ENCODE results near the gene MAPK4. TPM values are rescaled to one million over a fixed set of nuclear protein-coding genes. Genes with fewer than 3 reads are reported as not detected.

Gene MAPK4
- total RNA-seq, 2 donors from 2014 or later = 2.0 to 3.8 TPM

DNA sequence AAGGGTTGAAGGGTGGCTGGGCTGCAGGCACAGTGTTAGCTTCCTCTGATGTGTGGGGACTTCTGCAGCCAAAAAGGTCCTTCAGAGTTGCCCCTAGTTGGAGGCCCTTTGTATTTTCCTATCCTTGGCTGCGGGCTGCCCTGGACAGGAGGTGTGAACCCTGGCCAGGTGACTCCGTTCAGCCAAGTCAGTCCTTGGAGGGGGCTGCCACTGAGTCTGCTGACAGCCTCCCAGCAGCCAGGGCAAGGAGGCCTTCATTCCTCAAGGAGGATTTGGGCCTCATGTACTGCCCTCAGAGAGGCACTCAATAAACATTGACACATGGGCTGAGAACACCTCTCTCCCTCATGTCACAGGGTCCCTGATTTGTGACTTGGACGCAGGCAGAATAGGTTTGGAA lies 62.4 kb downstream of the MAPK4 start:
- peaks cover 9% of the 10 kb centered on the region for H3K27me3 Mint-ChIP-seq (ENCODE audit: insufficient read depth)
- Histone ChIP-seq H3K36me3 (ENCODE audit: control insufficient read depth, insufficient read depth, low read length) (no peaks in the 10 kb centered on the region), H3K9me3 (ENCODE audit: control insufficient read depth, low read length) (no peaks in the 10 kb centered on the region), H3K27ac (ENCODE audit: low read depth, low read length) (no peak overlapping the region), H3K9ac (ENCODE audit: extremely low read depth, low read length, poor library complexity, severe bottlenecking) (no peak overlapping the region), H3K4me1 (ENCODE audit: control insufficient read depth, insufficient read depth, low read length) (no peaks in the 10 kb centered on the region), H3K27me3 (ENCODE audit: control insufficient read depth, insufficient read depth, low read length, poor library complexity, severe bottlenecking) (no peaks in the 10 kb centered on the region), H3K4me3 (ENCODE audit: low read length) (no peak overlapping the region)
- 93 to 96% methylated on average over 3 of the region's 3 CpGs for WGBS, 2 experiments (ENCODE audit: insufficient coverage in 1 of 2, insufficient read length in 1 of 2)
- no peaks in the 10 kb centered on the region for H3K4me1 Mint-ChIP-seq
- H3K9me3 Mint-ChIP-seq = no peaks in the 10 kb centered on the region
- H3K36me3 Mint-ChIP-seq (ENCODE audit: low read depth) = no peaks in the 10 kb centered on the region
- H3K4me3 Mint-ChIP-seq = no peak overlapping the region
- H3K27ac Mint-ChIP-seq = no peak overlapping the region
- TF ChIP-seq, protein P1, sequence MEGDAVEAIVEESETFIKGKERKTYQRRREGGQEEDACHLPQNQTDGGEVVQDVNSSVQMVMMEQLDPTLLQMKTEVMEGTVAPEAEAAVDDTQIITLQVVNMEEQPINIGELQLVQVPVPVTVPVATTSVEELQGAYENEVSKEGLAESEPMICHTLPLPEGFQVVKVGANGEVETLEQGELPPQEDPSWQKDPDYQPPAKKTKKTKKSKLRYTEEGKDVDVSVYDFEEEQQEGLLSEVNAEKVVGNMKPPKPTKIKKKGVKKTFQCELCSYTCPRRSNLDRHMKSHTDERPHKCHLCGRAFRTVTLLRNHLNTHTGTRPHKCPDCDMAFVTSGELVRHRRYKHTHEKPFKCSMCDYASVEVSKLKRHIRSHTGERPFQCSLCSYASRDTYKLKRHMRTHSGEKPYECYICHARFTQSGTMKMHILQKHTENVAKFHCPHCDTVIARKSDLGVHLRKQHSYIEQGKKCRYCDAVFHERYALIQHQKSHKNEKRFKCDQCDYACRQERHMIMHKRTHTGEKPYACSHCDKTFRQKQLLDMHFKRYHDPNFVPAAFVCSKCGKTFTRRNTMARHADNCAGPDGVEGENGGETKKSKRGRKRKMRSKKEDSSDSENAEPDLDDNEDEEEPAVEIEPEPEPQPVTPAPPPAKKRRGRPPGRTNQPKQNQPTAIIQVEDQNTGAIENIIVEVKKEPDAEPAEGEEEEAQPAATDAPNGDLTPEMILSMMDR (conservative IDR thresholded peaks at IDR 0.05) = no peak
- DNase-seq = no peak

DNA sequence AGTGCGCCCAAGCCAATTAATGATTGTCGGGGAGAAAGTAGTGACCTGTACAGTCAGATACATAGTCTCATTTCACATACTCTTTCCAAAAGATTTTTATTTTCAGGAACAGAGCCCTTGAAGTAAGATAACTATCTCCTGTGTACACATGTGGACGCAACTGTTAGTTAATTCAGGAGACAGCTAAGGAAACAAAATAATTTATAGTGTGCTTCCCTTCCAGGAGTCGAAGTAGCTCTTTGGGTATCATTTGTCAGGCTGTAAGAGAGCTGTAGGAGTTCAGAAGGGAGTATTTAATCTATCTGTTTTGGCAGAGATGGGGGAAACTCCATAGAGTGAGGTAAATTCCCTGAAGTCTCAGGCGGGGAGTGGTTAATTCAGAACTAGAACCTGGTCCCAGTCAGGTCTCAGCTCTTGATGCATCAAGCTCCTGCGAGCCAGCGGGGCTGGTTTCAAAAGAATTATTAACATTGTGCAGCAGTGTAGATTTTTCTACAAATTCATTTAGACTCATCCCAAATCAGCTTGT lies 63.0 kb downstream of the MAPK4 start:
- DNase-seq = no peak
- Histone ChIP-seq H3K9ac (ENCODE audit: extremely low read depth, low read length, poor library complexity, severe bottlenecking) (no peak overlapping the region), H3K36me3 (ENCODE audit: control insufficient read depth, insufficient read depth, low read length) (no peaks in the 10 kb centered on the region), H3K4me1 (ENCODE audit: control insufficient read depth, insufficient read depth, low read length) (no peaks in the 10 kb centered on the region), H3K9me3 (ENCODE audit: control insufficient read depth, low read length) (no peaks in the 10 kb centered on the region), H3K27me3 (ENCODE audit: control insufficient read depth, insufficient read depth, low read length, poor library complexity, severe bottlenecking) (no peaks in the 10 kb centered on the region), H3K27ac (ENCODE audit: low read depth, low read length) (no peak overlapping the region), H3K4me3 (ENCODE audit: low read length) (no peak overlapping the region)
- H3K4me1 Mint-ChIP-seq = no peaks in the 10 kb centered on the region
- no peaks in the 10 kb centered on the region for H3K9me3 Mint-ChIP-seq
- TF ChIP-seq, protein P1 (conservative IDR thresholded peaks at IDR 0.05) = no peak
- peaks cover 9% of the 10 kb centered on the region for H3K27me3 Mint-ChIP-seq (ENCODE audit: insufficient read depth)
- no peak overlapping the region for H3K4me3 Mint-ChIP-seq
- no peak overlapping the region for H3K27ac Mint-ChIP-seq
- H3K36me3 Mint-ChIP-seq (ENCODE audit: low read depth) = no peaks in the 10 kb centered on the region
- 61 to 69% methylated on average over 7 of the region's 7 CpGs for WGBS, 2 experiments (ENCODE audit: insufficient coverage in 1 of 2, insufficient read length in 1 of 2)

GRCh38 chr18:50623694-50624352 lies 63.9 kb downstream of the MAPK4 start:
- no peak overlapping the region for H3K4me3 Mint-ChIP-seq
- Histone ChIP-seq H3K4me3 (ENCODE audit: low read length) (no peak overlapping the region), H3K9me3 (ENCODE audit: control insufficient read depth, low read length) (no peaks in the 10 kb centered on the region), H3K9ac (ENCODE audit: extremely low read depth, low read length, poor library complexity, severe bottlenecking) (no peak overlapping the region), H3K27me3 (ENCODE audit: control insufficient read depth, insufficient read depth, low read length, poor library complexity, severe bottlenecking) (no peaks in the 10 kb centered on the region), H3K27ac (ENCODE audit: low read depth, low read length) (no peak overlapping the region), H3K4me1 (ENCODE audit: control insufficient read depth, insufficient read depth, low read length) (no peaks in the 10 kb centered on the region), H3K36me3 (ENCODE audit: control insufficient read depth, insufficient read depth, low read length) (no peaks in the 10 kb centered on the region)
- H3K27me3 Mint-ChIP-seq (ENCODE audit: insufficient read depth) = peaks cover 9% of the 10 kb centered on the region
- H3K36me3 Mint-ChIP-seq (ENCODE audit: low read depth) = no peaks in the 10 kb centered on the region
- TF ChIP-seq, protein P1 (conservative IDR thresholded peaks at IDR 0.05) = no peak
- no peak overlapping the region for H3K27ac Mint-ChIP-seq
- 81 to 89% methylated on average over 4 of the region's 4 CpGs for WGBS, 2 experiments (ENCODE audit: insufficient coverage in 1 of 2, insufficient read length in 1 of 2)
- no peak for DNase-seq
- no peaks in the 10 kb centered on the region for H3K4me1 Mint-ChIP-seq
- H3K9me3 Mint-ChIP-seq = no peaks in the 10 kb centered on the region

Data from endodermal cell (in vitro differentiated cells).